ENCODE results near the gene GRK5.

DNA sequence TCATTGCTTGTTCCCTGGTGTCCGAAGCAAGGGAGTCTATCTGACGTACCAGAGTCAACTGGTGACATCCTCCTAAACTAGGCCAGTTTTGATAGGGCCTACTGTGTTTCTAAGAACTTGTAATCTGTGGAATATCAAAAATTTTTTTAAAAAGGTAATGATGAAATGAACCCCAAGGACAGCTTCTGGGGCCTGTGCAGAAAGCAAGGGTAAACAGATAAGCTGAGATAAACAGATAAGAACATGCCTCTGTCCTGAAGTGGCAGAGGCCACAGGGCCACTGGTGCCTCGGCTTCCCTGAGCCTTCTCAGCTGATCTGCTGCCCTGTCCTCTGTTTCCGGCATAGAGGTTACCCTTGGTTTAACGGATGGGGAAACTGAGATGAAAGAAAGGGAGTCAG lies 8.8 kb downstream of the GRK5 start:
- TF ChIP-seq LEF1 (IDR thresholded peaks at IDR 0.05; ENCODE audit: borderline replicate concordance), result no peak
- TF ChIP-seq SP1 (IDR thresholded peaks at IDR 0.05), result no peak

Measured in HEK293T (cell line).